22Rv1 (cell line): Measurements from ENCODE around the gene SLC45A1.

Source experiments
- H3K27ac ChIP-seq: fragments of 450-650 bp; 2 replicates; pipeline ENCODE4 v1.5.1; 2017
- CTCF ChIP-seq: fragments of 450-650 bp; IDR thresholded peaks from 2 replicates; pipeline ENCODE4 v1.5.1; 2017; ENCODE audit warnings: mild to moderate bottlenecking
- ZFX ChIP-seq: fragments of 450-650 bp; IDR thresholded peaks from 2 replicates; pipeline ENCODE4 v1.6.1; 2017; ENCODE audit warnings: antibody characterized with exemption, borderline replicate concordance

The SLC45A1 gene

DNA sequence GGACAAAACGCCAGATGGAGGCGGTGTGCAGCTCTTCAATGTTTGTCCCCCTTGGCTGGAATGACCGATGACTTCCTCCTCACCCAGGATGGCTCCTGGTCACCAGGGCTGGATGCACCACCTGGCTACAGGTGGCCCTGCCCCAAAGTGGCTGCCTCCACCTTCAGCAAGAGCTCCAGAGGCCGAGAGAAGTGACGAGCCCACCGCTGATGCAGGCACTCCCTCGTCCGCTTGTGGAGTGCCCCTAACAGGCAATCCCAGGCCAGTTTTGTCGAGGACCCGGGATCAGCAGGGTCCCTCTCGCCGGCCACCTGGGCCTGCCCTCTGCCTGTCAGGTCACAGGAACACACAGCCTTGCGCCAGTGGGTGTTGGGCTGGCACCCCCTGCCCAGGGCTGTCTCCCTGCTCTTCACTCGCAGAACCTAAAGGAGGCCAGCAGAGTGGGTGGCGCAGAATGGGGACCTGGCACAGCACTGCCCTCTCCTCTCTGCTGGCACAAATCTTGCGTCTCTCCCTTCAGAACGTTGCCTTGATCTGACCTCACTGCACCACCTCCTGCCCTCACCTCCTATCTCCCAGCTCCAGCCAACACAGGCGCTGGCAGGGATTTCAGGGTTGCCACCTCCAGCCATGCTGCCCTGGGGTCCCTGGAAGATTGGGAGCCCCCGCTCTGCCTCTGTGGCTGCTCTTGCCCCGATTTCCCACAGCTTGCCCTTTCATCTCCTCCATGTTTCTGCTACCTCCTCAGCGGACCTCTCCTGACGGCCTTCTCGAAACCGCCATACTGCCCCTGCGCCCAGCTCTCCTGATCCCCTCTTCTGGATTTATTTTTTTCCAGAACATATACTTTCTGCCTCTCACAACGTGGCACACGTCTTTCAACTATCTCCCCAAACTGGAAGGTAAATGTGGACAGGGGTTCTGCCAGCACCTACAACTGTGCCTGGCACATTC, 38.6 kb downstream of the SLC45A1 start:
- no peak for TF ChIP-seq ZFX
- TF ChIP-seq CTCF = no peak

DNA sequence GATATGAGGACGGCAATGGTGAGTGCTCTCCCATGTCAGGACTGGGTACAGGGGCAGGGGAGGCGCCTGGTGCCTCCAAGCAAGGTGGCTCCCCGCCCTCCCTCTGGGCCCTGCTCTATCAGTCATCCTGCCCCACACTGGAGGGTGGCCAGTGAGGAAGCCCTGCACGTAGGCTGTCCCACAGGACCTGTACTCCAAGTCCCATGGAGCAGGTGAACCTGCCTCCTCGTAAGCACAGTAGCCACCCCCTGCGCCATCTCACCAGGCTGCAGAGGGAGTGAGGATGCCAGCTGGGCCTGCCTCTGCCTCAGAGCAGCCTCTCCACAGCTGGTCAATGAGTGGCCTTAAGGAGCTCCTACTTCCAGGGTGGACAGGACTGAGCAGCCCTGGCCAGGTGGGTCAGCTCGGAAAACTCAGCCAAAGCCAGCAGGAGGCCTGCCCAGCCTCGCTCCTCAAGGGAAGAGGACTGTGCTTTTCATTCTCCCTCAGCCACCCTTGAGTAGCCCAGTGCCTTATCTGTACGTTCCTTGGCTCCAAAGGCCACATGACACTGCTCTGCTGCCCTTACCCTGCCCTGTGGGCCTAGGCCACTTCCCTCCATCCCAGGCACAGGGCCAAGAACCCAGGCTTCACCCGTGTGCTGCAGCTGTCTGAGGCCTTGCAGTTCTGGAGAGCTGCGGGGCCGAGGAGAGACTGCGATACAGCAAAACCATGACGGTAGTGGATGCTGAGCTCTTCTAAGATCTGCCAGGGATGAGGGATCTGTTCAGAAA, 39.6 kb downstream of the SLC45A1 start:
- H3K27ac ChIP-seq = no peak overlapping the region
- TF ChIP-seq ZFX = no peak
- no peak for TF ChIP-seq CTCF

More for the DNA sequence above, 38.6 kb downstream of the SLC45A1 start:
- no peak overlapping the region for H3K27ac ChIP-seq

- no peak for TF ChIP-seq ZFX
- TF ChIP-seq CTCF = no peak
- H3K27ac ChIP-seq = no peak overlapping the region
These were observed 40.5 kb downstream of the SLC45A1 start for GRCh38 chr1:8358241-8358896.

DNA sequence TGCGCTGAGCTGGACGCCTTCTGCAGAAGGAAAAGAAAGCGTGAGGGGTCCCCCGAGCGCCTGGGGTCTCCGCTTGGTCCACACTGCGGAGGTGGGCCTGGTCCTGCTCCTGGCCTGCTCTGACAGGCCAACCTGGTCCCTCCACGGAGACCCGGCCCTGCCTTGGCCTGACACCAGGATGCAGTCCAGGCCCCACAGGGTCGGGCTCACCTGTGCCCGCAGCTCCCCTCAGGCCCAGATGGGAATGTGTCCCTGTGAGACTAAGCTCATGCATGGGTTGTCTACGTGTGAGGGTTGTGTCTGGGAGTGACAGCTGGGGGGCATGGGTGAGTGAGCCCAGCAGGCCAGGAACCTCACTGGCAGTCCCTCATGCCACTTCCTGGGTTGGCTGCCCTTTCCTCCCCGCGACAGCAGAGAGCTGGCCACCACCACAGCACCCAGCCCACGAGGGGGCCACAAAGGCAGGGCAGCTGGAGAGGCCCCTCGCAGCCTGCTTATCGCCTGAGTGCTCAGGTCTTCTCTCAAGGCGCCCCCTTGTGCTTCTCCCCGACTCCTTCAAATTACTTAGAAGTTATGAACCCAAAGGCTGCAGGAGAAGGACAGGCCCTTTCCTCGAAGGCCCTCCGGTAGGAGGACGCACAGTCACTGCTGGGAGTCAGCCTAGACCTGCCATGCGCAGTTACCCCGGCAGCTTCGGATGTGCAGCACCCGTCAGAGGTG, 41.1 kb downstream of the SLC45A1 start:
- H3K27ac ChIP-seq = no peak overlapping the region
- TF ChIP-seq CTCF = no peak
- TF ChIP-seq ZFX = no peak

DNA sequence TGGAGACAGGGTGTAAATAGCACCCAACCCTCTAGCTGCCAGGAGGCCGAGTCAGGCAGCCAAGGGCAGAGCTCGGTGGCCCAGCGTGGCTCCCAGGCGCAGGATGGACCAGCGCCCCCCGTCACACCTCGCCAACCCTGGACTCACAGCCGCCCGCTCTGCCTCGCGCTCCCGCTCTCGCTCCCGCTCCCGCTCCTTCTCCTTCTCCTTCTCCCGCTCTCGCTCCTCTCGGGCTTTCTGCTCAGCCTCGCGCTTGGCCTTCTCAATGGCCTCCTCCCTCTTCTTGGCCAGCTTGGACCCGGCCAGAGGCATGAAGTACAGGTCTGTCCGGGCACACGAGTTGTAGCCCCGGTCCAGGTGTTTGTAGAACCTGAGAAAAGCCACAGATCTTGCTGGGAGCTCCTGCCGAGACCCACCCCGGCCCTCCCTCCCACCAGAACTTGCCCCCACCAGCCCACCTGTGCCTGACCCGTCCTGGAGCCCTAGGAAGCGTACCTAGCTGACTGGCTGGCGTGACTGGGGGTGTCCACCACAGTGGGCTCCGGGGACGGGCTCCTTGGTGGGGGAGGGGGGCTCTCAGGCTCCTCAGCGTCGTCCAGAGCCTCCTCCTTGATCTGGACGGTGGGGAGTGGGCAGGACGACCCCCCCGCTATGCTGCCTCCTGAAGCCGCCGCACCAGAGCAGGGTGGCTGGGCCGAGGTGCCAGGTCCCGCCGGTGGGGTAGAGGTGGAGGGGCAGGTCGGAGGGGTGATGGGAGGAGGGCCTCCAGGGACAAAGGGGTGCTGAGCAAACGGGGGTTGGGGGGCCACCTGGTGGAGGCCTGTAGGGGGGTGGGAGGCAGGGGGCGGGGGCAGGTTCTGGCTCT, 41.9 kb downstream of the SLC45A1 start:
- H3K27ac ChIP-seq = no peak overlapping the region
- TF ChIP-seq CTCF (no peak), ZFX (no peak)
